Effector CD8-positive, alpha-beta T cell (primary cell): ENCODE results near the gene TUBGCP3.

Source experiments
- DNase-seq: peaks from one replicate; lab custom pipeline; 2025; lab: John Stamatoyannopoulos, UW

Gene TUBGCP3

DNA sequence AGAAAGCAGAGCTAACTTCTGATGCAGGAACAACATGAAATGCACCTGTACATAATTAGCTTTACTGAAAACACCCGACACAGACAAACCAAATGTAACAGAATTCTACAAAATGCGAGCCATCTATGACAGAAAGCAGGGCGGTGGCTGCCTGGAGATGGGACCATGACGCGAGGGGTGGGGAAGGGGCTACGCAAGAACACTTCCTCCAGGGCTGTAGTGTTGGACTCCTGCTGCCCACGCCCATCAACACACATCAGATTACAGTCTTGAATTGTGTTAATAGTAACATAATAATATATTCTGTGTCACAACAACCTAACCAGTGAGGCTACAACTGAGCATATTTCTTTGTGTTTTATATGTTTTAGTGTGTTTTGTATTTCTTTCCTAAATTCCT, 108.6 kb downstream of the TUBGCP3 start:
- no peak for DNase-seq

DNA sequence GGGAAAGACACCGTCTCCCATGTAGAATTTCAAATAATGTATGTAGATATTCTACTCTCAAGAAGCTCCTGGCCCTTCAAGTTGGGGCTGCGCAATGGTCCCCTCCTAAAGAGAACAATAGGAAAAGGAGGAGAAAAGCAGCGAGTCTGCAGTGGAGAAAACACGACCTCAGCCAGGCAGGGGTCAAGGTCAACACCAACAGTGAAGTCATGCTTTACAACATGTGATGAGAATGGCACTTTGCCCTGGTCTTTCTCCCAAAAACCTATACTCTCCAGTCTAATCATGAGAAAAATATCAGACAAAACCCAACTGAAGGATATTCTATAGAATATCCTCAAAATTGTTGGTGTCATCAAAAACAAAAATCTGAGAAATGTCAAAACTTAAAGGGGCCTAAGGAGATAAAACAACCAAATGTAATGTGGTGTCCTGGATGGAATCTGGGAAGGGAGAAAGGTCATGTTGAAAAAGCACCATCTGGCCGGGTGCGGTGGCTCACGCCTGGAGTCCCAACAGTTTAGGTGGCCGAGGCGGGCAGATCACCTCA, 110.8 kb downstream of the TUBGCP3 start:
- no peak for DNase-seq

DNA sequence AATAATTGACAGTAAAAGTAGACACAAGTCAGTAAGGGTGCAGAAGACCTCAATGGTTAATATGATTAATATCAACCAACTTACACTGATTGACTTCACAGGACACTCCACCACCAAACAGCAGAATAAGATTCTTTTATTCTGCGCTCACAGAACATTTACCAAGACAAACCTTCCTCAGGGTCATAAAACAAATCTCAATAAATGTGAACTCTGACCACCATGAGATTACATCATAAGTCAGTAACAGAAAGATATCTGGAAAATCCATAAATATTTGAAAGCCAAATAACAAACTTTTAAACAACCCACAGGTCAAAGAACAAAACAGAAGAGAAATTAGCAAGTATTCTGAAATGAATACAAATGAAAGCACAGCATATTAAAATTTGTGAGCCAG, 112.1 kb downstream of the TUBGCP3 start:
- no peak for DNase-seq

DNA sequence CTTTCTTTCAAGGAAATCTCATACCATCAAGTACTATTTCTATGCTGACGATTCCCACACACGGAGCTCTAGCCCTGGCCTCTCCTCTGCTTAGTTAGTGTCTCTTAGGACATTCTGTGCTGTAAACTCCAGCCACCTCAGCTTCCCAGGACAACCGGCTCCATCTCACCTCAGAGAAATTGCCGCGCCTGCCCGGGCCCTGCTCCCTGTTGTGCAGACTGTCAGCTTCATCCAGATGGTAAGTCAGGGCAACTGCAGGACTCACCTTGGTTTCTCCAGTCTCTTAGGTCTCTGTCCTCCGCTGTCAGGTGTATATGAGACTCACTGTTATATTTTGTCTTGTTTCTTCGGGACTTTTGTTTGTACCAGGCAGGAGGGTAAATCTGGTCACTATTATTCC, 113.1 kb downstream of the TUBGCP3 start:
- DNase-seq = no peak

- DNase-seq = no peak
These were observed 114.1 kb downstream of the TUBGCP3 start for GRCh38 chr13:112473818-112474217.

- no peak for DNase-seq
These were observed 118.7 kb downstream of the TUBGCP3 start for GRCh38 chr13:112469071-112469745.

DNA sequence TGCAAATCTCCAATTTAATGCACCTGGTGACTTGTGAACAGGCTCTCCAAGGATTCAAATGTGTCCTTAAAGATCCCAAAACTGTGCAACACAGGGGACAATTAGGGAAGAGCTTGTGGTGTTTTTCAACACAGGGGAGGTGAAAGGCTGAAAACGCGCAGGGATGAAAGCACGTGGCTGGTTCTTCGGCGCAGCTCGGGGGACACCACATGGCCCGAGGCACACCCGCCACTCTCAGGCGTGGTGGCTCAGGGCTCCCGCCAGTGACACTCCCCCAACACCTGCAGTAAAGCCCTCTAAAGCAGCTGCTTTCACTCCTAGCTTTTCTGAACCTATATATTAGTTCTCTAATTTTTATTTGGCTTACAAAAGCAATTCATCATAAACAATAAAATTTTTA, 119.9 kb downstream of the TUBGCP3 start:
- DNase-seq = no peak

- DNase-seq = no peak
These were observed 120.7 kb downstream of the TUBGCP3 start for GRCh38 chr13:112467236-112467635.

GRCh38 chr13:112466132-112467058, 121.6 kb downstream of the TUBGCP3 start:
- DNase-seq = no peak

DNA sequence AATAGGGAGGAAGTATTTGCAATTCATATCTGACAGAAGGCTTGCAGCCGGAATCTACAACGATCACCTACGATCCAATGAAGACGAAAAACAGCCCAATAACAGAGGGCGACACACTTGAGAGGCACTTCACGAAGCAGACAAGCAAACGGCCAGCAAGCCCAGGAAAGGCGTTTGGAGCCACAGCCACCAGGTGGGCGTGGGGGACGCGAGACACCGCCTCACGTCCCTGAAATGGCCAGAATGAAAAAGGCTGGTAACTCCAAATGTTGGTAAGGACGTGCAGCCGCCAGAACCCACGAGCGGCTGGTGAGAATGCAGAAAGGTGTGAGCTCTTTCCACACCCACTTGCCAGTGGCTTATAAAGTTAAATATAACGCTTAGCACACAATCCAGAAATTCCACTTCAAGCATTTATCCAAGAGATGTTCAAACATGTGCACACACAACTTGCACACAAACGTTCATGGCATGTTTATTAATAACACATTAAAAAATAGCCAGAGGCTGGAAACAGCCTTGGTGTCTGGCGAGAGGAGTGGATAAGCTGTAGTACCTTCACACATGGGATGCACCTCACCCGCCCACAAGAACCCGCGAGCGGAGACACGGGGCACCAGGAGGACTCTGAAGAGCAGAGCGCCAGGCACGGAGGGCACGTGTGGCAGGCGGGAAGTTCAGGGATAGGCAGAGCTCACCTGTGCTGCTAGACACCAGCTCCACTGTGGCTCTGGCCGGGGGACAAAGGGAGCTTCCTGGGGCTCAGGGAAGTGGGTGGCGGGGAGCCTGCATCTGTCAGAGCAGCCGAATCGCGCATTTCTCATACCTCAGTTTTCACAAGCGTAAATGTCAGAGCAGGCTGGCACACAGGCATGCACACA, 122.5 kb downstream of the TUBGCP3 start:
- no peak for DNase-seq

DNA sequence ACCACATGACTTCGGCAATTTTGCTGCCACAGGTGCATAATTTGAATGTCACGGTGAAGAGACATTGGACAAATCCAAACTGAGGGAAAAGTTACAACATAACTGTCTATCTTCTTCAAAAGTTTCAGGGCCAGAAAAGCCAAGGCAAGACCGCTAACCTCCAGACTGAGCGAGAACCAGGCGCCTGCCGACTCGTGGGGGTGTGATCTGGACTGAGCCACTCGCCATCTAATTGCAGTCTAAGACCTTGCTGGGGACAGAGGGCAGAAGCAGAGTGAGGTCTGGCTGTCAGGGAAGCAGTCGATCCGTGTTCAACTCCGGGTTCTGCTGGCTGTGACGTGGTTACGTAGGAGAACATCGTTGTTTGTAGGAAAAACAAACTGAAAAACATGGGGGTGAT, 123.2 kb downstream of the TUBGCP3 start:
- no peak for DNase-seq

- DNase-seq = no peak
These were observed 125.5 kb downstream of the TUBGCP3 start for GRCh38 chr13:112462408-112462807.

- no peak for DNase-seq
These were observed 130.5 kb downstream of the TUBGCP3 start for GRCh38 chr13:112457485-112457884.

DNA sequence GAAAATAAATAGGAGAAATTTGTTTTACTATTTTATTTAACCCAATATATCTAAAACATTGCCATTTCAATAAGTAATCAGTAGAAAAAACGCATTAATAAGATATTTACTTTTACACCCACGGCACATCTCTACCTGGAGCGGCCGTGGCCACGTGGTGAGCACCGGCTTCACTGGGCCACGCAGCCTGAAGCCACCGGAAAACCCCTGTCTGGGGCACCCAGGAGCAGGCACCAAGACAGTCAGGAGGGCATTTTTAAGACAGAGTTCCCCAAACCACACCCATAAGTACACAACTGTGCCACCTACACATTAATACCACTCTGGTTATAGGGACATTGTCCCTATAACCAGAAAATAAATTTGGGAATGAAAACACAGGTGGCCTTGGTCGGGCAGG, 130.9 kb downstream of the TUBGCP3 start:
- DNase-seq = no peak

- no peak for DNase-seq
These were observed 131.6 kb downstream of the TUBGCP3 start for GRCh38 chr13:112456138-112457056.

DNA sequence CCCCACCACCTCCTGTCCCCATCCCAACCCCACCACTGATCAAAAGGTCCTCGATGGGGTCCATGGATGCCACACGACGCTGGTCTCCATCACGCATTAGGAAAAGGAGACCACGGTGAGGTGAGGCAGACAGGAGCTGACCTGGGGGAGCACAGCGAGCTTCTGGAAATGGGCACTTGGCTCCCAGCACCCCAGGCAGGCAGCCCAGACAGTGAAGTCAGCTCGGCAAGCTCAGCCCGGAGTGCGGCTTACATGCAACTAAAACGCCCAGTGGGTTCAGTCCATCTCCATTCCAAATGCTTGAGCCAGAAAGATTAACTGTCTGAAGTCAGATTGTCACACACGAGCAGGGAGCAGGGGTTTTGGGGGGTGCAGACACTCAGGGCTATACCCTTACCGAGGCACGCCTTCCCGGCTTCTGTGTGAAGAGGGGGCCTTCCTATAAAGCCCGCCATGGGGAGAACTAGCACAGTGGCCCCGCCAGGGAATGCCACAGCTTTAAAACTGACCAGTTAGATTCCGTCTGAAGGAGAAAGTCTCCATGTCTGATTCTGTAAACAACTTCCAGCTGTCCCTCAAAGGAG, 132.4 kb downstream of the TUBGCP3 start:
- no peak for DNase-seq

DNA sequence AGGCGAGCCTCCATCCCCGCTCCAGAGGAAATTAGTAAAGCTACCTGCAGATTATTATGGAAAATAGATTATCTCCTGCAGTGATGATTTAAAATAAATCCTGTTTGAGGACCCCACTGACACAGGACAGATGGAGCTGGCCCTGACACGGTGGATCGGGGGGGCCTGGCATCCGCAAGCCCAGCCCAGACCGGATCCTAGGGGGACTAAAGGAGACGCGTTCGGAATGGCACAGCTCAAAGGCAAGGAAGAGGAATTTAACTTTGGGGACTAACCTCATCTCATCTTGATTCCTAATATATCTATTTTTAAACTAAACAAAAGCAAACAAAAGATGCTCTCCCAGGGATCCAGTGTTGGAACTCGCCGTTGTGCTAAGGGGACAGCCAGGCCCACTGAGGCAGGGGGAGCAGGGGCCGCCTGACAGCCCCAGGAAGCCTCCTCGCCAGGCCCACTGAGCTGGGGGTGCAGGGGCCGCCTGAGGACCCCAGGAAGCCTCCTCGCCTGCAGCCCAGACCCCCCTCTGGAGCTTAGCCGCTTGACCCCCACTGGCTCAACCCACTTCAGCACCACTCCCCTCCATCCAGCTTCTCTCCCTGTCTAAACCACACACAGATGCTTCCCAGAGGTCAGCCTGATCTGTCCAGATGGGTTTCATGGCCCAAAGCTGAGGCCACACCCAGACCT, 133.2 kb downstream of the TUBGCP3 start:
- no peak for DNase-seq

DNA sequence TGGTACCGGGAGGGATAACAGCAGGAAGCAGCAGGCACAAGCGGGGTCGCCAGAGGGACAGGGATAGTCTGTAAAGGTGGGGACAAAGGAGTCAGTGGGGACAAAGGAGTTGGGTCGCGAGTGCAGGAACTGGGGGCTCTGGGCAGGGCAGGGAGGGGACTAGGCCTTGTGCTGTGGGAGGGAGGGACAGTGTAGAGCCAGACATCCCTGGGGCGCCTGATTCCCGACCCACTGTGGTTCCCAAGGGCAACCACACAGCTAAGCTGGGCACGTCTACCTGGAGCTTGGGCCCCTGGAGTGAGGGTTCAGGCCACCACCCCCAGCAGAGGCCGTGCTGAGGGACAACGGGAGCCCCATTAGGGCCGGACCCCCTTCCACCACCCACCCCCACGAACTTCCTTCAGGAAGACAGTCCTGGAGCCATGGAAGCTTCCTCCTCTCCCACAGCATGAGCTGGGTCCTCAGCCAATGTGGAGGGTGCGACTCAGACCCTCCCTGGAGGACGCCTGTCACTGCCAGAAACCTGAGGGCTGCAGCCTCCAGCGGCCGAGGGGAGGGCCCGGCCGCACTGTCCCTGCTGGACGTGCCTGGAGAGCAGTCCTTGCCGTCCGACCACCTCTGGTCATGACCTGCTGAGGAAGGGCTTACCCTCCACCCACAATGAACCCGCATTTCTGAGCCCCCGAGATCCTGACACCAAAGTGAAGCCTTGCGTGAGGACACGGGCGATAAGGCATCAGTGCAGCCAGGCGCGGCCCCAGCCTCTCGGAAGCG, 133.9 kb downstream of the TUBGCP3 start:
- DNase-seq = no peak

- DNase-seq = no peak
These were observed 134.6 kb downstream of the TUBGCP3 start for GRCh38 chr13:112453207-112453829.
